ENCODE data around the gene SRGAP1. TPM values are rescaled to one million over a fixed set of nuclear protein-coding genes. Genes with fewer than 3 reads are reported as not detected.

SRGAP1 gene
- polyA plus RNA-seq, 1 donor (not counting 4 experiments of a cell fraction or from before 2014, with no cell fraction given): 4.5 TPM

DNA sequence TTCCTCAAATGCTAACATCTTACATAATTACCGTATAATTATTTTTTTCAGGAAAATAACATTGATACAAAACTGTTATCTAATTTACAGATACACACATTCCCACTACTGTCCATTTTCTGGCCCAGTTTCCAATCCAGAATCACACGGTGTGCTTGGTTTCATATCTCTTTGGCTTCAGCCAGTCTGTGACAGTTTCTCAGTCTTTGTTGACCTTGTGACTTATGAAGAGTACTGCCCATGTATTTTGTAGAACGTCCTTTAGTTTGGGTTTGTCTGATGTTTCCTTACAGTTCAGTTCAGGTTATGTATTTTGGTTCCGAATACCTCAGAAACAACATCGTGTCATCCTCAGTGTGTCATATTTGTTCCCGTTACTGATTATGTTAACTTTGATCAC is 48.6 kb upstream of the SRGAP1 start:
- FAIRE-seq: no peak

DNA sequence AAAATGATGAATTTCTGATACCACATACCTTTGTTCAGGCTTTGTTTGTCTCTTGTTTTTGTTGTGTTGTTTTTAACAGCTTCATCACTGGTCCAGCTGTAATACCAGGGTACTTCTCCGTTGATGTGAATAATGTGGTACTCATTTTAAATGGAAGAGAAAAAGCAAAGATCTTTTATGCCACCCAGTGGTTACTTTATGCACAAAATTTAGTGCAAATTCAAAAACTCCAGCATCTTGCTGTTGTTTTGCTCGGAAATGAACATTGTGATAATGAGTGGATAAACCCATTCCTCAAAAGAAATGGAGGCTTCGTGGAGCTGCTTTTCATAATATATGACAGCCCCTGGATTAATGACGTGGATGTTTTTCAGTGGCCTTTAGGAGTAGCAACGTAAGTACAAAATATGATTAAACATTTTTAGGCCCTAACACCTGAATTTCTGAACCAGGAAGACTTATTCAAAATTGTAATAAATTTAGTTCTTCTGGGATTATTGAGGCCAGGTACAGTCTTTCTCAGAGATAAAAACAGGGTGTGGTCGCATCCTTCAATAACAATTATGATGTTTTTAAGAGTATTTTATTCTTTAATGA is 42.4 kb upstream of the SRGAP1 start:
- Histone ChIP-seq H2AFZ (ENCODE audit: control insufficient read depth, low read length) (no peak overlapping the region), H3K4me1 (ENCODE audit: control insufficient read depth, extremely low read depth, insufficient read depth, low read length) (no peaks in the 10 kb centered on the region)

More for the DNA sequence above, 48.6 kb upstream of the SRGAP1 start:
- Histone ChIP-seq H3K9ac (ENCODE audit: control insufficient read depth, extremely low read depth, insufficient read depth, low read length) (no peak overlapping the region), H3K27ac (ENCODE audit: control insufficient read depth, insufficient read depth, low read length) (no peak overlapping the region), H3K4me1 (ENCODE audit: control insufficient read depth, extremely low read depth, insufficient read depth, low read length) (no peaks in the 10 kb centered on the region), H4K20me1 (ENCODE audit: control insufficient read depth, extremely low read depth, insufficient read depth, low read length) (no peaks in the 10 kb centered on the region), H3K4me3 (ENCODE audit: control insufficient read depth in 2 of 3, extremely low read depth in 1 of 3, insufficient read depth in 2 of 3, low read depth in 1 of 3, low read length in 3 of 3) (no peak overlapping the region), H3K9me1 (ENCODE audit: control insufficient read depth, extremely low read depth, insufficient read depth, low read length) (no peaks in the 10 kb centered on the region), H3K36me3 (ENCODE audit: control insufficient read depth in 2 of 2, extremely low read depth in 1 of 2, insufficient read depth in 2 of 2, low read length in 2 of 2) (peaks cover 0 to under 1% of the 10 kb centered on the region in 2 experiments), H3K9me3 (ENCODE audit: control insufficient read depth, low read depth, low read length) (no peaks in the 10 kb centered on the region), H3K79me2 (ENCODE audit: control insufficient read depth, insufficient read depth, low read length) (no peaks in the 10 kb centered on the region), H2AFZ (ENCODE audit: control insufficient read depth, low read length) (no peak overlapping the region), H3K27me3 (ENCODE audit: control insufficient read depth, extremely low read depth, insufficient read depth, low read length) (no peaks in the 10 kb centered on the region), H3K4me2 (ENCODE audit: control insufficient read depth, extremely low read depth, insufficient read depth, low read depth, low read length) (no peak overlapping the region)
- dilution Hi-C loops (cut with MboI; ENCODE audit: extremely low pct_ligation_motif_present, low sequenced_read_pairs): no loop called here
- no peak for DNase-seq (ENCODE audit: low read depth, low spot score)
- TF ChIP-seq, protein P1, sequence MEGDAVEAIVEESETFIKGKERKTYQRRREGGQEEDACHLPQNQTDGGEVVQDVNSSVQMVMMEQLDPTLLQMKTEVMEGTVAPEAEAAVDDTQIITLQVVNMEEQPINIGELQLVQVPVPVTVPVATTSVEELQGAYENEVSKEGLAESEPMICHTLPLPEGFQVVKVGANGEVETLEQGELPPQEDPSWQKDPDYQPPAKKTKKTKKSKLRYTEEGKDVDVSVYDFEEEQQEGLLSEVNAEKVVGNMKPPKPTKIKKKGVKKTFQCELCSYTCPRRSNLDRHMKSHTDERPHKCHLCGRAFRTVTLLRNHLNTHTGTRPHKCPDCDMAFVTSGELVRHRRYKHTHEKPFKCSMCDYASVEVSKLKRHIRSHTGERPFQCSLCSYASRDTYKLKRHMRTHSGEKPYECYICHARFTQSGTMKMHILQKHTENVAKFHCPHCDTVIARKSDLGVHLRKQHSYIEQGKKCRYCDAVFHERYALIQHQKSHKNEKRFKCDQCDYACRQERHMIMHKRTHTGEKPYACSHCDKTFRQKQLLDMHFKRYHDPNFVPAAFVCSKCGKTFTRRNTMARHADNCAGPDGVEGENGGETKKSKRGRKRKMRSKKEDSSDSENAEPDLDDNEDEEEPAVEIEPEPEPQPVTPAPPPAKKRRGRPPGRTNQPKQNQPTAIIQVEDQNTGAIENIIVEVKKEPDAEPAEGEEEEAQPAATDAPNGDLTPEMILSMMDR (optimal IDR thresholded peaks at IDR 0.05 in 1 of 3, IDR thresholded peaks at IDR 0.05 in 1 of 3, conservative IDR thresholded peaks at IDR 0.05 in 1 of 3; ENCODE audit: extremely low read depth in 1 of 3, insufficient read depth in 2 of 3, low read length in 3 of 3): no peak
- no peak for TF ChIP-seq EZH2 (IDR thresholded peaks at IDR 0.05; ENCODE audit: low read length)

More for the DNA sequence above, 42.4 kb upstream of the SRGAP1 start:
- Histone ChIP-seq H4K20me1 (ENCODE audit: control insufficient read depth, extremely low read depth, insufficient read depth, low read length) (no peaks in the 10 kb centered on the region), H3K4me2 (ENCODE audit: control insufficient read depth, extremely low read depth, insufficient read depth, low read depth, low read length) (no peak overlapping the region), H3K9me1 (ENCODE audit: control insufficient read depth, extremely low read depth, insufficient read depth, low read length) (no peaks in the 10 kb centered on the region), H3K4me3 (ENCODE audit: control insufficient read depth in 2 of 3, extremely low read depth in 1 of 3, insufficient read depth in 2 of 3, low read depth in 1 of 3, low read length in 3 of 3) (no peak overlapping the region), H3K27me3 (ENCODE audit: control insufficient read depth, extremely low read depth, insufficient read depth, low read length) (no peaks in the 10 kb centered on the region), H3K9ac (ENCODE audit: control insufficient read depth, extremely low read depth, insufficient read depth, low read length) (no peak overlapping the region), H3K9me3 (ENCODE audit: control insufficient read depth, low read depth, low read length) (no peaks in the 10 kb centered on the region), H3K36me3 (ENCODE audit: control insufficient read depth in 2 of 2, extremely low read depth in 1 of 2, insufficient read depth in 2 of 2, low read length in 2 of 2) (peaks cover 0 to 7% of the 10 kb centered on the region in 2 experiments), H3K79me2 (ENCODE audit: control insufficient read depth, insufficient read depth, low read length) (no peaks in the 10 kb centered on the region), H3K27ac (ENCODE audit: control insufficient read depth, insufficient read depth, low read length) (no peak overlapping the region)
- DNase-seq (ENCODE audit: low read depth, low spot score) (no peak), FAIRE-seq (no peak)
- dilution Hi-C loops (cut with MboI; ENCODE audit: extremely low pct_ligation_motif_present, low sequenced_read_pairs): no loop called here
- TF ChIP-seq, protein P1 (optimal IDR thresholded peaks at IDR 0.05 in 1 of 3, IDR thresholded peaks at IDR 0.05 in 1 of 3, conservative IDR thresholded peaks at IDR 0.05 in 1 of 3; ENCODE audit: extremely low read depth in 1 of 3, insufficient read depth in 2 of 3, low read length in 3 of 3): peak in 2 of 3 experiments; percentile 21 to 38
- no peak for TF ChIP-seq EZH2 (IDR thresholded peaks at IDR 0.05; ENCODE audit: low read length)
